ENCODE data around the gene TUBA1C.

Gene TUBA1C

GRCh38 chr12:49264873-49265792 lies at the start of gene TUBA1C:
TSS of gene TUBA1C (plus strand) at chr12:49265082. CDS start at chr12:49265182, 100 bp downstream.
- peak; percentile 80 to 91 for DNase-seq (ENCODE audit: extremely low read depth in 1 of 2, low read depth in 1 of 2)

GRCh38 chr12:49219417-49220026 lies 45.4 kb upstream of the TUBA1C start:
- no peak for DNase-seq (ENCODE audit: extremely low read depth in 1 of 2, low read depth in 1 of 2)

- no peak for DNase-seq (ENCODE audit: extremely low read depth in 1 of 2, low read depth in 1 of 2)
Observed at GRCh38 chr12:49220972-49221371, 43.9 kb upstream of the TUBA1C start.

- no peak for DNase-seq (ENCODE audit: extremely low read depth in 1 of 2, low read depth in 1 of 2)
Observed at GRCh38 chr12:49223122-49223521, 41.8 kb upstream of the TUBA1C start.

- DNase-seq (ENCODE audit: extremely low read depth in 1 of 2, low read depth in 1 of 2), result no peak
Observed at GRCh38 chr12:49223590-49224369, 41.1 kb upstream of the TUBA1C start.

- no peak for DNase-seq (ENCODE audit: extremely low read depth in 1 of 2, low read depth in 1 of 2)
Observed at GRCh38 chr12:49225576-49226166, 39.2 kb upstream of the TUBA1C start.

GRCh38 chr12:49227713-49228112 lies 37.2 kb upstream of the TUBA1C start:
- no peak for DNase-seq (ENCODE audit: extremely low read depth in 1 of 2, low read depth in 1 of 2)

- DNase-seq (ENCODE audit: extremely low read depth in 1 of 2, low read depth in 1 of 2), result no peak
Observed at GRCh38 chr12:49228653-49229052, 36.2 kb upstream of the TUBA1C start.

GRCh38 chr12:49230176-49230804 lies 34.6 kb upstream of the TUBA1C start:
- DNase-seq (ENCODE audit: extremely low read depth in 1 of 2, low read depth in 1 of 2), result no peak

- no peak for DNase-seq (ENCODE audit: extremely low read depth in 1 of 2, low read depth in 1 of 2)
Observed at GRCh38 chr12:49230805-49231194, 34.1 kb upstream of the TUBA1C start.

GRCh38 chr12:49231878-49232655 lies 32.8 kb upstream of the TUBA1C start:
- DNase-seq (ENCODE audit: extremely low read depth in 1 of 2, low read depth in 1 of 2), result no peak

GRCh38 chr12:49232940-49233841 lies 31.7 kb upstream of the TUBA1C start:
- no peak for DNase-seq (ENCODE audit: extremely low read depth in 1 of 2, low read depth in 1 of 2)

- no peak for DNase-seq (ENCODE audit: extremely low read depth in 1 of 2, low read depth in 1 of 2)
Observed at GRCh38 chr12:49233842-49234526, 30.9 kb upstream of the TUBA1C start.

- DNase-seq (ENCODE audit: extremely low read depth in 1 of 2, low read depth in 1 of 2), result no peak
Observed at GRCh38 chr12:49236423-49236822, 28.5 kb upstream of the TUBA1C start.

GRCh38 chr12:49243631-49244030 lies 21.3 kb upstream of the TUBA1C start:
- DNase-seq (ENCODE audit: extremely low read depth in 1 of 2, low read depth in 1 of 2), result no peak

- no peak for DNase-seq (ENCODE audit: extremely low read depth in 1 of 2, low read depth in 1 of 2)
Observed at GRCh38 chr12:49244176-49244575, 20.7 kb upstream of the TUBA1C start.

GRCh38 chr12:49251357-49251756 lies 13.5 kb upstream of the TUBA1C start:
- DNase-seq (ENCODE audit: extremely low read depth in 1 of 2, low read depth in 1 of 2), result no peak

GRCh38 chr12:49253033-49253623 lies 11.8 kb upstream of the TUBA1C start:
- no peak for DNase-seq (ENCODE audit: extremely low read depth in 1 of 2, low read depth in 1 of 2)
